GM19035 (cell line): ENCODE data around the gene AP1G2.

Experiments
- ATAC-seq: cut with Tn5 transposase; IDR thresholded peaks from one replicate; pipeline ENCODE4 v1.9.1; 2021; ENCODE audit not compliant: unreplicated experiment

The AP1G2 gene

DNA sequence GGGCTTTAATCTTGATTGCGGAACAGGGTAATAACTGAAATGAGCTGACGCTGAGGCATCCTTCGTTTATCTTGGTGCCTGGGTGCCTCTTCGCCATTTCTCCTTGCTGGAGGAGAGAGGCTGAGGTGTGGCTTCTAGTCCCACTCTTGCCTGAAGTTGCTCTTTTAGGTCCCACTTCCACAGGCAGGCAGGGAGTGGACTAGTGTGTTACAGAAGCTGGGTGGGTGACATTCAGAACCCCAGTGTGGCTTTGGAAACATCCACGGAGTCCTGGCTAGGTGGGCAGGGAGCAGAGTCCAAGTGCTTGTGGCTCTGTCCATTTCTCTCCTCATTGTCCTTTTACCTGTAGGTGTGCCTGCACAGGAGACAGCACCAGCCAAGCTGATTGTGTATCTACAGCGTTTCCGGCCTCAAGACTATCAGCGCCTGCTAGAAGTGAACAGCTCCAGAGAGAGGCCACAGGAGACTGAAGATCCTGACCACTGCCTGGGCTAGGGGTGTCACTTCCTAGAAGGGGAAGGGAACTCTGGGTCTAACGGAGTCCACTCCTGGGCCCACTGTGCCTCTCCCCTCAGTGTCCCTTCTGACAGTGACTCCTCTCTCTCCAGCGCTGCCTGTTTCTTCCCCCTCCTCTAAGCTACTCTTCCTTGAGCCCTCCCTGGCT lies 9.1 kb downstream of the AP1G2 start:
- ATAC-seq: no peak

DNA sequence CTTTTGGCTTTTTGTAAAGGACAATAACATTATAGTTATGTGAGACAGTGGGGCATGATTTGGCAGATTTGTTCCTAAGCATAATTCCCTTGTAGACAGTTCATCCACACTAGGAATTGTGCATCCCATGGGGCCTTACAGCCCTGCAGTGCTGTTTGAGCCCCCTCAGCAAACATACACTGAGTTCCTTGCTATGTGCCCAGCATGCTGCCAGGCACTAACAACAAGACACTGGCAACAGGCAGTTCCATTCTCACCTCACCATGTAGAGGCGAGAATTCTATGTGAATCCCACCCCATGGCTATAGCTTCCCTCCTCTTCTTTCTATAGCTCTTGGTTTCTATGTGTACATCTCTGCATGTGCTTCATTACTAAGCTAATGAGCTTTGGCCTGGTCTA lies 9.6 kb downstream of the AP1G2 start:
- no peak for ATAC-seq

DNA sequence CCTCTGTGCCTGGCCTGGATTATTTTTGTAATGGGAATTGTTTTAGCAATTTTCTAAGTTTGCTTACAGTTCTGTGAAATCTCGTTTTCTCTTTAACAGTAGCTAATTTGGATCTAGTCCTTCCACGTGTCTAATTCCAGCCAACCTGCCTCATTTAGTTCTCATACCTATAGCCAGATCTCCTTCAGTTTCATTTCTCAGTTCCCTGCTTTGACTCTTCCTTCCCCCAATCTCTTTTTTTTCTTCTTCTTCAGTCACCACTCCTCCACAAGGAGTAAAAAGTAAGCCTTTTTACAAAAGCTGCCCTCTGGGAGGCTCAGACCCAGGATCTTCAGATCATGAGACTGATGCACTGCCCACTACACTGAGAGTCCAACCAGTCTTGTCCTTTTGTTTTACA lies 10.1 kb downstream of the AP1G2 start:
- no peak for ATAC-seq

DNA sequence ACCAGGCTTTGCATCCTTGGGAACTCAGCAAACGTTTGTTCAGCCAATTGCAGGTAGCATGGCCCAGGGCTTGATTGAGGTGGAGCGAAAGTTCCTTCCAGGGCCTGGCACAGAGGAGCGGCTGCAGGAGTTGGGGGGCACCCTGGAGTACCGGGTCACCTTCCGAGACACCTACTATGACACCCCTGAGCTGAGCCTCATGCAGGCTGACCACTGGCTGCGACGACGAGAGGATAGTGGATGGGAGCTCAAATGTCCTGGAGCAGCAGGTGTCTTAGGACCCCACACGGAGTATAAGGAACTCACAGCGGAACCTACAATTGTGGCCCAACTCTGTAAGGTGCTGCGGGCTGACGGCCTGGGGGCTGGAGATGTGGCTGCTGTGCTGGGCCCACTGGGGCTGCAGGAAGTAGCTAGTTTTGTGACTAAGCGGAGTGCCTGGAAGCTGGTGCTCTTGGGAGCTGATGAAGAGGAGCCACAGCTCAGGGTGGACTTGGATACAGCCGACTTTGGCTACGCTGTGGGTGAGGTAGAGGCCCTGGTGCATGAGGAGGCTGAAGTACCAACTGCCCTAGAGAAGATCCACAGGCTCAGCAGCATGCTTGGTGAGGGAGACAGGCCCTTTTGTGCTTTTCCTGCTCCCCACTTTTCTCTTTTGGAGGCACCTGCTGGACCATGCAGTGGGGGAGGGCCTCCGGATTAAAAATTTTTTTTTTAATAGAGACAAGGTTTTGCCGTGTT lies 10.7 kb downstream of the AP1G2 start:
- ATAC-seq: no peak

DNA sequence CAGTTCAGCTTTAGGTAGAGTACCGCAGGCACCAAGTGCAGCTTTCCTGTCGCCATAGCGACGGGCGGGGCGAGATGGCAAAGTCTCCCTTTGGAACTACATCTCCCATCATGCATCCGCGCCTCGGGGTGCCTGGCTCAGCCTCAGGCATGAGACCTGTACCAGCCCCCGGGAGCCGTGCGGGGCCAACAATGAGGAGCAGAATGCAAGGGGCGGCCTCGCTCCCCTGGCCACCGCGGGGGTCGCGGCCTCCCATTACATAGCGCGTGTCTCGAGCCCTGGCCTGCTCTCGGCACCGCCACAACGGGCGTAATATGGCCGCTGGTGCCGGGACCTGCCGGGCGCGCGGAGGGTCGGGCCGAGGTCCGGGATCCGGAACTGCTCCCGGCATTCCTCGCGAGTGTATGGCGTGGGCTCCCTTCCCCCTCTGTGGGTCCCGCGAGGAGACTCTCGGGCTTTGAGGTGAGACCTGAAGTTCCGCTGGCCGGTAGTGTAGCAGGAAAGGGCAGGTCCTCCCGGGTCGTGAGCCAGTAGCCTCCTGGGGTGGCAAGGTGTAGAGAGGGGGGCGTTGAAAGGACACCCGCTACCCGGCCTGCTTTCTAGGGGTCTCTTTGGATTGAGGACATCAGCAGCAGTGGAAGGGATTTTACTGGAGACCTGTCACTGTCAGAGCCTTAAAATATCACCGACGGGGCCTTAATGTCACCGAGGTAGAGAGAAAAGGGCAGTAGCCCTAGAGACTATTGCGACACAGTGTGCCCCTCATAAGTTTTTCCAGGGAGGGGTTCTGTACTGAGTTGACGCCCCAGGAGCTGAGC lies 11.5 kb downstream of the AP1G2 start, which contains the start of gene THTPA:
Gene THTPA, plus strand, starts transcription at position 390 of the 818 bp plus-strand sequence. CDS start 487 bp downstream, outside the sequence.
- peak; percentile 83 for ATAC-seq

DNA sequence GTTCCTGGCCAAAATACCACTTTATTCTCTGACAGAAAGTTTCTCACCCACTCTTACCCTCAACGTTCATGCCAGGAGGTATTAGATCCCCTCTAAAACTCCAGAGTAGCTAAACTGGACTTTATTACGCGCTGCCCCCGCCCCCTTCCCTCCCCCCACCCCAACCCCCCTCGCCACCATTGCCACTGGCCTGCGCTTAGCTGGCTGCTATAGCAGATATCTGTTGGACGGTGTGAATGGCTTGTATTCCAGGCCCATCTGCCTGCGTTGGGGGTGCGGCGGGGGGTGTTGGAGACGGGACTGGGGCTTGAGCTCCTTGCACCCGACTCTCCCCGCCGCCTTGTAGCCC lies 12.1 kb downstream of the AP1G2 start:
- no peak for ATAC-seq

DNA sequence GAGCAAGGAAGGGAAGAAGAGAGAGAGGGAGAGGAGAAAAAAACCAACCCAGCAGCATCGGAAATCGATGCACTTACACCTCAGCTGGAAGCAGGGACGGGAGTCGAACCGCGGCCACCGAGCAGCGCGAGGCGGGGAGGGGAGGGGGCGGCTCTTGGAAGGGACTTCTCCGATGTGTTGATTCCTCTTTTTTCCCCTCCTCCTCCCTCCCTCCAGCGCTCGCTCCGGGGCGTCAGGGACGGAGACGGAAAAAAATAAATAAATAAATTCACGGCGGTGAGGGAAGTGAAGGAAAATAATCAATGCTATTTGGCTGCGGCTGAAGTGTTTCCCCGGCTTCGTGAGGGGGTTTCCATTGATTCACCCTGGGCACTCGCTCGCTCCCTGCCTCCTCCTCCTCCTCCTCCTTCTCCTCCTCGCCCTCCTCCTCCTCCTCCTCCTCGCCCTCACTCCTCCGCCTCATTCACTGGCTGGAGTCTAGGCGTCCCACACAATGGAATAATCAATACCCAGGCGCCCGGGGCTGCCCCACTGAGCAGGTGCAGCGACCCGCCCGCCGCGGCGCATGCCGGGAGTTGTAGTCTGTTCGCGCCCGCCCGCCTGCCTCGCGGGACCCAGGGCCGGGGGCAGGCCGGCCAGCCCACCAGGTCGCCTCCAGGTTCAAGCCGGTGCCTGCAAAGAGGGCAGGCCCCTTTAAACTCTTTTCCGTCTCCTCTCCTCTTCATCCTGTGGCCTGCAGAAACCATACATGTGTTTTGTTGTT lies 16.1 kb downstream of the AP1G2 start, which contains the start of gene ZFHX2:
Gene ZFHX2, minus strand, starts transcription at position 500 of the 763 bp plus-strand sequence. CDS start 16,440 bp downstream, outside the sequence.
- peak; percentile 47 for ATAC-seq

DNA sequence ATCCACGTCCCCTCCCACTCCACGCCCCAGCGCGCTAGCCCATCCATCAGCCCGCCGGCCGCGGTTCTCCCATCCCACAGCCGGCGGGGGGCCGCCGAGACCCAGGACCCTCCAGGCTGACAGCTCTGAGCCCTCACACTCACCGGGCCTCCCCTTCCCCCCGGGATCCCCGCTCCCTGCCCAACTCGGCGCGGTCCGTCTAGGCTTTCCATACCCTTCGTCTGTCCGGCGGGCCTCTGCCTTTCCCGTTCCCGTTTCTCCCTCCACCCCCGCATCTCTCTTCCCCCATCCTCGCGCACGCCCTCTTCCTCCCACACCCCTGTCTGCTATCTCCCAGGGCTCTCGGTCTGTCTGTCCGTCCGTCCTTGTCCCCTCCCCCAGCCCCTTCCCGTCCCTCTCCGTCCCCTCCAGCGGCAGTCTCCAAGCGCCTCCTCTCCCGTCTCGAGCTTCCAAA lies 16.8 kb downstream of the AP1G2 start:
- ATAC-seq: no peak

DNA sequence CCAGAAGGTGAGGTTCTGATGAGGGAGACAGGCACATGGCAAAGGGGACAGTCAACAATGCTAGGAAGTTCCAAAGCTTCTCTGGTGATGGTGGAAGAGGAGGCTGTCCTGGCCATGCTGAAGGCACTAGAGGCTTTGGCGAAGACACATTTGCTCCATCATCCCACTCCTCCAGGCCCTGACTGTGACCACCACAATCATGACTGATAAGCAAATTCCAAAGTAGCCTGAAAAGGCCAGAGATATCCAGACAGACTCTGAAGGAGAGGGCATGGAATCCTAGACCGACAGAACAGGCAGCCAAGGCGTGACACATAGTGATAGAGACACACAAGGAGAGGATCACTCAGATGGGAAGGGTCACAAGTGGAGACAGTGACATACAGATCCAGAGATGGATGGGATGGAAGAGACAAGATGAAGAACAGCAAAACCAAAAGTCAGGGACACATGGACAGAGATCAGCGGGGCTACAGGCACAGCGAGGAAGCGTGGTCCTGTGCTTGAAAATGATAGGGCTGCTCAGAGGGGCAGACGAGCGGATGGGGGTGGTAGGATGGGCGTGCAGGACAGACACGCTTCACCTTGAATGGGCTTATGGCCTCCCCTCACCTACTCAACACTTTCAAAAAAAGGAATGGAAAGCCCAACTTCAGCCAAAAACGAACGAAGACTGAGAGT lies 17.3 kb downstream of the AP1G2 start:
- no peak for ATAC-seq

DNA sequence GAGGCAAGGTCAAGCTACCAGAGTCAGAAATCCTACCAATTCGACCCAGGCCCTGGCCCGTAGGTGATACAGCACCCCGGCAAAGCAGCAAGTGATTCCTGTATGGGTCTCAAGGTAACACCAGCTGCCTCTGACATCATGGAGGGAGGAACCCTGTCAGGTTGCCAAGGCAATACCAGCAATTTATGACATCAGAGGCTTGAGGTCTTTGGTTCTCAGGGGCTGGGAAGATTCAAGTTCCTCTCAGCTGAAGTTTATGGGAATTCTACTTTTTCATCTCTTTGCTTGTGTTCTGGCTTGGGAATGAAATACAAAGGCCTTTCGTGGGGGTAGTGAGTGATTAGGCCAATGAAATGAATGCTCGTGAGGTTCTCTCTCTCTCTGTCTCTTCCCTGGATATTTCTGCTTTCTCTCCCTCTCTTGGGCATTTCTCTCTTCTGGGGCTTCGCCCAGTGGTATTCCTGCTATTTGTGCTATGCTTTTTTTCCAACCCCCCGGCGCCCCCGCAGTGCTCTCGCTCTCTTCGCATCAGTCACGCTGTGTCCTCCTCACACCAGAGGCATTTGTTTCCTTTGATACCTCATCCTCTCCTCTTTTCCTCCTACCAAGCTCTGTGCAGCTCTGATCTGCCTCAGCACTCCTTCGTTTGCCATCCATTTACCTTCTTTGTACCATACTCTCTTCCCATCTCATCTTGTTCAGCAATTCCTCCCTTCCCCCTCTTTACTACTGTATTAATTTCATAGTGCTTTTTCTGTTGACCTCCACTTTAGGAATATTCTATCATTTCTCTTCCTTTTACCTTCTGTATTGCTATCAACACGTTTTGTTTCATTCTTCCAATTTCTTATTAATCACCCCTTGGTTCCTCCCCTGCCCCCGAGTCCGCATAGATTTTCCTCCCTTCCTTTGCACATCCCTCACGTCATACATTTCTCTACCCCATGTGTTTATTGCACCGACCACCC lies 19.0 kb downstream of the AP1G2 start:
- ATAC-seq: no peak

DNA sequence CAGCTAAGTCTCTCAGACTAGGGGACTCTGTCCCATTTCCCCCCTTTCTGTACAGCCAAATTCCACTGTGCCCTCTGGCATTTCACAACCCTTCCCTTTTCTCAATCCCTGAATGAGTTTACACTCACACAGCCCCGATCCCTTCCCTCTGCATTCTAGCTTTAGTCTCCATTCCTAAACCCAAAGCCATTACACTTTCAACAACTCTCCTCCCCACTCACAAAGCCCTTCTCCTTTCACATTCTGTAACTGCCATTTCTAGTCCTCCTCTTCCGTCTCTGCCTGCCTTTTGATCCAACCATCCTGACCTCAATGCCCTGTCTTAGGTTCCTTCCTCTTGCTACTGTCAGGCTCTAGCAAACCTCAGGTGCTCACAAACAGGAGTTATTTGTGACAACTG lies 19.7 kb downstream of the AP1G2 start:
- ATAC-seq: no peak

DNA sequence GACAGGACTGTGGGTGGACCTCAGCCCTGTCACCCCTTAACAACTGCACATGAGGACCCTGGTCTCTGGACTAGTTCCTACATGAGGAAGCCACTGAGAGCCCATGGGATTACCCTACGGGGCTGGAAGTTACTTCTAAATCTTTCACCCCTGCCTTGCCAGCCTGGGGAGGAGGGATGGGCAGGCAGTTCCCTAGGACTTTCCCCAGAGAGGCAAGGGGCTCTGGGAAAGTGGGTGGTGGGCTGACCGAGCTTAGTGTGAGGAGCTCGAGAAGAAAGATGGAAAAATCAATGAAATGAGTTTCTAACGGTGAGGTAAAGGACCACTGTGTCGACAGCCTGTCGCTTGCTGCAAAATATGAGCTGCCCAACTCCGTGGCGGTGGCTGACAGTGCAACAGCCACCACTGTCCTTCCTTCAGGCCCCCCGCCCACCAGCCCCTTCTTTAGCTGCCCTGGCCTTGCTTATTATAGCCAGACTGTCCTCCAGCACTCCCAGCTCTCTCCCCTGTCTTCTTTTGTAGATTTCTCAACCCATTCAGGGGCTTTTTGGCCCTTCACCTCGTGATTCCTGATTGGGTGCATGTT lies 21.0 kb downstream of the AP1G2 start:
- ATAC-seq: no peak

DNA sequence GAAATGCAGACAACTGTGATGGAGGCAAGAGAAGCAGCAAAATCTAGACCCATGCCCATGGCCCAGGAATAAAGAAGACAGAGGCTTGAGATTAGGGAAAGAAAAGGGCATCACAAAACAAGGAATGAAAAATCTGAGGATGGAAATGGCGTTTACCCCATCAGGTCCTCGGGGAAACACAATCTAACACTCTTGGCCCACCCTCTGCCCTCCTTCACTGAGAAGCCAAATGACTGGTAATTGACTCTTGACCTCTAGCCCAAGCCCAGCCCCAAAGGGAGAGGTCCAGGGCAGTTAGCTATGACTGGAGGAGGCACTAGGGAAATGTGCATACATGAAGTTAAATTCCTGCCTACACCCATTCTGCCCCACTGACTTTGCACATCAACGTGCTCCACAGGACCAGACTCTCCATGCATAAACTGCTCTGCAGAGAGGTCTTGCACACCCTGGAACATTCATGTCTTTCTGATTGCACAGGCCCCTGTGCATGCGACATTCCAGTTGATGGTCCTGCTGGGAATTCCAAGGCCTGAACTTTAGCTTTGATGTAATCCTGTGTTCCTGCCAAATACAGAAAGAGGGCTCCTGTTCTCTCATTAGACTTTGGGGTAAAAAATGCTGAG lies 21.7 kb downstream of the AP1G2 start:
- ATAC-seq: no peak

DNA sequence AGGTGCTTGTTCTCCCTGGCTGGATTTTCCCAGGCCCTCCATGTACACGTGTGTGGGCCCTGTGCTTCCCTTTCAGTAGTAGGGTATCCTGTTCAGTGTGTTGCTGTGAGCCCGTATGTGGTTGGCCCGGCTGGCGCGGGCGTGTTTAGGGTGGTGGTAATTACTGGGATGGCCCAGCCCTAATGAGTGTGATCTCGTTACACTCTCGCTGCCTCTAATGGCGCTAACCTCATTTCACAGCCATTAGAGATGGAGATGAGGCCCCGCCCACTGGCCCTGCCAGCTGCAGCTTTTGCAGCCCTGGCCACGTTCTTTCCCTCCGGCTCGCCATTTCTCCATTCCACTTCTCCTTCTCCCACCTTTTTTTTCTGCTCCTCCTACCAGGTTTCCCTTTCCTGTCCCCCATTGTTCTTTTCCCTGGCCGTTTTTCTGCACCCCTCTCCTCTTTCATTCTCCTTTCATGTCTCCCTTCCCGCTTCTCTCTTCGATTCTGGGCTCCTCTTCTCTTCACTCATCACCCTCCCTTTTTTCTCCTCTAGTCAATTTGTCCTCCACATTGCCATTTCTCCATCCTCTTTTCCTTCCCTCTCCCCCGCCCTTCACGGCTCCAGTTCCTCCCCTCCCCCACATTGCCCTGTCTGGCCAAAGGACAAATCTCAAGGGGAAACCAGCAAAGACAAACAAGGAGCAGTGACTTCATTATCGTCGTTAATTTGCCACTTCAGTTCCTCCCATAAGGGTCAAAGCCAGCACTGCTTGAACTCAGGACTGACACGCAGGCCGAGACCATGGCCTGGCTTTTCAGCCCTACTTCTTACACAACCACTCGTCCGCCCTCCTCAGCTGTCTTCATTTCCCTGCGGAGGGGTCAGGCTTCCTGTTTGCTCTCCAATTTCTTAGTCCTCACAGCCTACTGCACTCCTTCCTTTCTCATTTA lies 22.8 kb downstream of the AP1G2 start:
- no peak for ATAC-seq

DNA sequence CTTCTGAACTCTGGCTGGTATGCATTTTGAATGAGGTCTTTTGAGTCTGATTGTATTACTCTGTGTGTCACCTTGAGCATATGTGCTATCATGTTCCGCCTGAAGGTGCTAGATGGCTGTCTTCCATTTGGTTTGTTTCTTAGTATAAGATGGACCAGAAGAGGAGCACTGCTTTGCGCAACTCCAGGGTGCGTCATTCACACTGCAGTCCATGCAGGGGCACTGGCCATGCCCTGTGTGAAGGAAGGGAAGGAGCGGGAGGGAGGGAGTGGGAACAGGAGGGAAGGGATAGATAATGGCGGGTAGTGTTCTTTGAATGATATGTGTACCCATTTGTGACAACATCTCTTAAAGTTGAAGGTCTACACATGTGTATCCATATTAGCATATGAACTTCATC lies 24.2 kb downstream of the AP1G2 start:
- no peak for ATAC-seq

DNA sequence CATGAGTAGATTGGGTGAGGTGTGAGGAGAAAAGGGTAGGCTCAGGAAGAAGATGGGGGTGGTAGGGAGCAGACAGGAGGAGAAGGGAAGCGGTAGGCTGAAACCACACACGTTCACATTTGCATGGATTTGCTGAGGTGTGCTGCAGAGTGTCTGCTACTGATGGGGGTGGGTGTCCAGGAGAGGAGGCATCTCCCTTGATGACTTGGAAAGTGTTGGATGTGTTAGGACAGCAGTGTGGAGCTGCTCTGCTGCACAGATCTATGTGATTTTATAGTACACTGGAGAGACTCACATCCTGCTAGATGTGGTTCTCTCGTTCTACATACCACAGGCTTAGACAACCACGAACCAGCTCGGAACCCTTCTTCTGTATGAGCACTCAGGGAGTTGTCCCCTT lies 25.3 kb downstream of the AP1G2 start:
- no peak for ATAC-seq

DNA sequence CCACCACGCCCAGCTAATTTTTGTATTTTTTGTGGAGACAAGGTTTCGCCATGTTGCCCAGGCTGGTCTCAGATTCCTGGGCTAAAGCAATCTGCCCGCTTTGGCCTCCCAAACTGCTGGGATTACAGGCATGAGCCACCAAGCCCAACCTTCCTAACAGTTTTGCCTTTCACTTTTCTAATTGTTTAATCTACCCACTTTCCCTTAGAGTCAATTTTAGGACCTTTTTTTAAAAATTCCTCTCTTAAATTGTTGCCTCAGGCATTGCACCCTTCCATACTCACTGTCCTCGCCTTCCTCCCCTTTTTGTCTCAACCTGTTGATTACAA lies 27.5 kb downstream of the AP1G2 start:
- ATAC-seq: no peak
